Cardiac fibroblast (primary cell): Measurements from ENCODE around the gene VPS41.
A peak's percentile ranks its signal among the peaks of the same experiment; 100 is the strongest.

Source experiments
- DNase-seq, 2 donors: peaks; one replicate each; pipeline versions ENCODE4 v3.0.0 to v3.0.0-alpha.2; 2010; ENCODE audit warnings: low read depth in 2 of 2
- H3K4me3 ChIP-seq, 2 donors: replicated peaks in 1 of 2; 1 replicate in 1 of 2; 2 replicates in 1 of 2; pipeline ENCODE4 v1.5.1; 2011; ENCODE audit warnings: low read depth in 2 of 2, low read length in 2 of 2, mild to moderate bottlenecking in 2 of 2, moderate library complexity in 1 of 2
- TF ChIP-seq, protein P1 (sequence below): IDR thresholded peaks from one replicate; pipeline ENCODE4 v1.5.1; 2011; ENCODE audit warnings: low read depth, mild to moderate bottlenecking, low read length, inconsistent platforms

The VPS41 gene

DNA sequence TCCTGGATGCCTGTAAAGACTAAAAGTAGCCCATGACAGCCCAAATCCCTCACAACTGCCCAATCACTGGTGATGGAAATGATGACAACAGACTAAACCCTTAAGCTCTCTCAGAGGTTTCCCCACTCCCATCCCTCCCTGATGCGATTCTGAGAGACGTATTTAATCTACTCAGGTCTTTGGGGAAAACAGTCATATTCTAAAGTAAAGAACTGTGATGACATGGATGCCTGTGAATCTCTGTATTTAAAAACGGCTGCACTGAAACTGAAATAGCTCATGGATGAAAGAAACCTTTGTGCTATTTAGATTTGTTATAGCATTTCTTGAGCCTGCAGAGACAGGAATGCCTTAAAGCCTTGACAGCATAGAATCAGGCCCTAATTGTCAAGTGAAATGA, 28.5 kb downstream of the VPS41 start:
- DNase-seq, result peak in 1 of 2 donors; percentile 29
- no peak overlapping the region for H3K4me3 ChIP-seq
- TF ChIP-seq, protein P1, sequence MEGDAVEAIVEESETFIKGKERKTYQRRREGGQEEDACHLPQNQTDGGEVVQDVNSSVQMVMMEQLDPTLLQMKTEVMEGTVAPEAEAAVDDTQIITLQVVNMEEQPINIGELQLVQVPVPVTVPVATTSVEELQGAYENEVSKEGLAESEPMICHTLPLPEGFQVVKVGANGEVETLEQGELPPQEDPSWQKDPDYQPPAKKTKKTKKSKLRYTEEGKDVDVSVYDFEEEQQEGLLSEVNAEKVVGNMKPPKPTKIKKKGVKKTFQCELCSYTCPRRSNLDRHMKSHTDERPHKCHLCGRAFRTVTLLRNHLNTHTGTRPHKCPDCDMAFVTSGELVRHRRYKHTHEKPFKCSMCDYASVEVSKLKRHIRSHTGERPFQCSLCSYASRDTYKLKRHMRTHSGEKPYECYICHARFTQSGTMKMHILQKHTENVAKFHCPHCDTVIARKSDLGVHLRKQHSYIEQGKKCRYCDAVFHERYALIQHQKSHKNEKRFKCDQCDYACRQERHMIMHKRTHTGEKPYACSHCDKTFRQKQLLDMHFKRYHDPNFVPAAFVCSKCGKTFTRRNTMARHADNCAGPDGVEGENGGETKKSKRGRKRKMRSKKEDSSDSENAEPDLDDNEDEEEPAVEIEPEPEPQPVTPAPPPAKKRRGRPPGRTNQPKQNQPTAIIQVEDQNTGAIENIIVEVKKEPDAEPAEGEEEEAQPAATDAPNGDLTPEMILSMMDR, result no peak

DNA sequence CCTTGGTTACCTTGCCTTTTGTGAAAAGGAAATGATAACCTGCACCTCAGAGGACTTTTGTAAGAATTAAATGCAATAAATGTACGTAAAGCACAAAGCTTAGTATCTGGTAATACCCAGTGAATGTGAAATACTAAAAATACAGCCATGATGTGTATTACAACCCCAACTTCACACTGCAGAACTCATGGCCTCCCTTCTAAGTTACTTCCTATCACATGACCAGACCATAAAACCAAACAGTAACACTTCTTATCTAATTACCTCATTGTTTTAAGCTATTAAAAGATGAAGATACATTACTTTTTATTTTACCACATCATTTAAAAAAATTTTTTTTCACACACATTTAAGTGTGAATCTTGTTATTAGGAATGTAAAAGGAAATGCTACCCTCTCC, 29.0 kb downstream of the VPS41 start:
- no peak overlapping the region for H3K4me3 ChIP-seq
- TF ChIP-seq, protein P1, result no peak
- DNase-seq, result no peak

DNA sequence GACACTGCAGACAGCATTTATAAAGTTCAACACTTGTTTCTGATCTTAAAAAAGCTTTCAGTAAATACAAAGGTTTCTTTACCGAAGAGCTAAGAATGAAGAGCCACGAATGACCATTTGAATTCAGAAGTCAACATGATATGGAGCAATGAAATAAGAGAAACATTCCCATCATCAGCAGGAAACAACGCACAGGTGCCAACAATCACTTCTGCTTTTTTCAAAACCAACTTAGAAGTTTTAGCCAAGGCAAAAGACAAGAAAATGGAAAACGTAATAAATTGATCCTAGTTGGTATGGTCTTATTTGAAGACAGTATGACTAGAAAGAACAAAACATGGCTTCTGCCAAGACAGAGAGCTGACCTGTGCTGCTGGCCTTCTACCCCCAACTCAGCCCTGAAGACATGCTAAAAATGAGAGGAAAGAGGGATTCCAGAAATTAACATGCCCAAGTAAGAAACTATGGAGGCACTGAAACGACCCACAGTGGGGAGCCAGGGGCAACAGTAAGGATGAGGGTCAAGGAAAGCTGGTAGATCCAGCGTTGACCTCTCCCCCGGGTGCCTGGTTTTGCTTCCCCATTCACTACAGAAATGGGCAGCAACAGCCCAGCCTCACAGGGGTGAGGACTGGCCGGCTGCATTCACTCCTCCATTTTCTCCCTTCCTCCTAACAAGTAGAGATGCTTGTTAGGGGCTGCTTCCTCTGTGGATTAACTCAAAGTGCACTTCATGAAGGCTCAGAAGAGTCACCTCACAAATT, 30.1 kb downstream of the VPS41 start:
- TF ChIP-seq, protein P1, result no peak
- no peak for DNase-seq
- H3K4me3 ChIP-seq, result no peak overlapping the region

DNA sequence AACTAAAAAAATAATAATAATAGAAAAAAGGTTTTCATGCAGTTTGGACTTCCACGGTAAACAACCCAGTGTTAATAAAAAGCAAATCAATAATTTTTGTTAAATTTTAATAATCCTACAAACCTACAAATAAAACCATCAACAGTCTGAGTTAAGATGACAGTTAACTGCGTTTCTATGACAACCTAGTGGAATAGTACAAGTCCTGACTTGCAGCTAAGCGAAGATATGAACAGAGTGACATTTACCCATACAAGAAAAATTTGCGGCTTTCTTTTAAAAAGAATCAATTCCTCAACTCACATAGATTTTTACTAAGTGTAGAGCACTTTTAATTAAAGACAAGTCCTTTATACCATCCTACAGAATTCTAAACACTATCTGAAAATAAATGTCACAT, 35.6 kb downstream of the VPS41 start:
- TF ChIP-seq, protein P1, result no peak
- DNase-seq, result no peak
- H3K4me3 ChIP-seq, result no peak overlapping the region

DNA sequence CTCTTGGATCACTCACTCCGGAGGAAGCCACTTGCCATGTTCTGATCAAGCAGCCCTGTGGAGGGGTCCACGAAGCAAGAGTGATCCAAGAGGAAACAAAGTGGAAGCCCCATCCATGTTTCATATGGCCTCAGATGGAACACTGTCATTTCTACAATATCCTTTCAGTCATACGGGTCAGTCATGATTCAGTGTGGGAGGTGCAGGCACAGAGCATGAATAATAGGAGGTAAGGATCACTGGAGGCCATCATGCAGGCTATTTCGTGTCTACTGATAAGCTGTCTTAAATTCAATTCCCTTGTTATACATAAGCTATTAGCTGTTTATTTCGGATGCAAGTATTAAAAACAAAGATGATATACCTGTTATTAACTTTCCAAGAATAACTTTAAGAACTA, 36.8 kb downstream of the VPS41 start:
- DNase-seq, result no peak

DNA sequence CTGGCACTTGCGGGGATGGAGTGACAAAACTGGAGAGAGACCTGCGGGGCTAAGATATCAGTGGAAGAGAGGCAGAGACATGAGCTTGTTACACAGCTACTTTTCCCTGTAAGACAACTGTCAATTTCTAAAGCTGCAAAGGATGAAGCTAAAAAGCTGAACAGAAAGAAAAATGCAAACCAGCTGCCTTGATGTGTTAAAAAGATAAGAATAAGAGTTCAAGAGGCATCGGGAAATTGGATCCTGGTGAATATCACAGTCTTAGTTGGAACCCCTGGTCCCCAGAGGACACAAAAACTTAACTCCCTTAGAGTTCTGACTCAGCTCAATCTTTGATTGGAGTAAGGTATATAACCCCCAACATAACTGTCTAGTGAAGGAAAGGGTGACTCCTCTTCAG, 38.8 kb downstream of the VPS41 start:
- H3K4me3 ChIP-seq, result no peak overlapping the region
- TF ChIP-seq, protein P1, result no peak
- DNase-seq, result peak in 1 of 2 donors; percentile 16

More for the DNA sequence above, 36.8 kb downstream of the VPS41 start:
- TF ChIP-seq, protein P1, result no peak
- H3K4me3 ChIP-seq, result no peak overlapping the region
